Skeletal muscle satellite cell (primary cell): Measurements from ENCODE around the gene ZNRF3.

Experiments used
- H3K27me3 ChIP-seq: 2 replicates; pipeline ENCODE4 v1.7.0; 2013; ENCODE audit warnings: low read length; ENCODE audit not compliant: control insufficient read depth, insufficient read depth
- H3K36me3 ChIP-seq: 2 replicates; pipeline ENCODE4 v1.7.0; 2013; ENCODE audit warnings: mild to moderate bottlenecking, control low read depth, low read length; ENCODE audit not compliant: insufficient read depth
- H3K4me1 ChIP-seq: 2 replicates; pipeline ENCODE4 v1.7.0; 2013; ENCODE audit warnings: low read length; ENCODE audit not compliant: control insufficient read depth, insufficient read depth
- H3K4me2 ChIP-seq: 2 replicates; pipeline ENCODE4 v1.7.0; 2013; ENCODE audit warnings: mild to moderate bottlenecking, low read length
- H3K4me3 ChIP-seq: 2 replicates; pipeline ENCODE4 v1.7.0; 2013; ENCODE audit warnings: low read length
- H3K9ac ChIP-seq: 2 replicates; pipeline ENCODE4 v1.7.0; 2013; ENCODE audit warnings: mild to moderate bottlenecking, low read depth, low read length, moderate library complexity
- H3K9me3 ChIP-seq: replicated peaks from 2 replicates; pipeline ENCODE4 v1.7.0; 2013; ENCODE audit warnings: mild to moderate bottlenecking, control low read depth, low read length

ZNRF3 gene

DNA sequence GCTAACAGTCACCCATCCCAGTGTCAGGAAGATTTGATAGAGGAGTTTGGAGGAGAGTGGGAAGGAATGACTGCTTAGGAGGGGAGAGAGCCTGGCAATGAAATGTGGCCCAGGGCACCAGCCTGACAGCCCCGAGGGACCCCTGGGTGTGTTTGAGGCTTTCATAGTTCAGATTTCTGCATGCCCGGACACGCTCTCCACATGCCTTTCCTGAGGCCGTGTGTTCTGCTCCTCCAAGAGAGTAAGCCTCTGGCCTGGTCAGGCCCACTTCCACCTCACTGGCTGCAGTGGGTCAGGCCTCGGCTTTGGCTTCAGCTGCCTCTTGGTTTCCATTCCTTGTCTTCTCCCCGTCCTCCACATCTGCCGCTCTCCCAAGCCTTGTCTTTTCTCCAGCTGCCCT, 99.8 kb downstream of the ZNRF3 start:
- no peak overlapping the region for H3K4me3 ChIP-seq
- no peaks in the 10 kb centered on the region for H3K27me3 ChIP-seq
- H3K9ac ChIP-seq = no peak overlapping the region
- H3K4me2 ChIP-seq = no peak overlapping the region
- peaks cover 30% of the 10 kb centered on the region for H3K4me1 ChIP-seq
- peaks cover 4% of the 10 kb centered on the region for H3K36me3 ChIP-seq
- no peaks in the 10 kb centered on the region for H3K9me3 ChIP-seq

- no peak overlapping the region for H3K9ac ChIP-seq
- H3K4me1 ChIP-seq = peaks cover 23% of the 10 kb centered on the region
- H3K9me3 ChIP-seq = no peaks in the 10 kb centered on the region
- H3K4me2 ChIP-seq = no peak overlapping the region
- peaks cover 4% of the 10 kb centered on the region for H3K36me3 ChIP-seq
- no peak overlapping the region for H3K4me3 ChIP-seq
- H3K27me3 ChIP-seq = no peaks in the 10 kb centered on the region
These were observed 100.5 kb downstream of the ZNRF3 start for GRCh38 chr22:28983788-28984441.

- Histone ChIP-seq H3K27me3 (no peaks in the 10 kb centered on the region), H3K4me2 (no peak overlapping the region), H3K4me1 (peaks cover 21% of the 10 kb centered on the region), H3K9me3 (no peaks in the 10 kb centered on the region), H3K9ac (no peak overlapping the region), H3K36me3 (peaks cover 4% of the 10 kb centered on the region), H3K4me3 (no peak overlapping the region)
These were observed 101.2 kb downstream of the ZNRF3 start for GRCh38 chr22:28984482-28985158.

GRCh38 chr22:28985581-28986290, 102.4 kb downstream of the ZNRF3 start:
- no peaks in the 10 kb centered on the region for H3K9me3 ChIP-seq
- H3K4me1 ChIP-seq = peaks cover 21% of the 10 kb centered on the region

DNA sequence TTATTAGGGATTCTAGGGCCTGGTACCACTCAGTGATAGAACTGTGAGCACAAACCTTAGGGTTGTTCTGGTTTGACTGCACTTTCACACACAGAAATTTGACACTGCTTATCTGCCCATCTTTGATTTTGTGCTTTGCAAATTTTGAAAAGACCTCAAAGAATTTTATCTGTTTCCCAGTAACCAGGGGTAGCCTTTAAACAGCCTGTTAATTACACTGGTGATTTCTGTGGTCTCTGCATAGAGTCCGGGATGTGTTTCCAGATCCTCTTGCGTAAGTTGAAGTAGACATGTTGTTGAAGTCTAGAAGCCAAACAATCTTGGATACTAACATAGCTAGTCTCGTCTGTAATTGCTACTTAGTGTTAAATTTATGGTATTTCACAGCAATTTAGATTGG, 103.0 kb downstream of the ZNRF3 start:
- no peaks in the 10 kb centered on the region for H3K9me3 ChIP-seq
- no peak overlapping the region for H3K4me2 ChIP-seq
- no peaks in the 10 kb centered on the region for H3K27me3 ChIP-seq
- H3K4me3 ChIP-seq = no peak overlapping the region
- H3K4me1 ChIP-seq = peaks cover 21% of the 10 kb centered on the region
- H3K36me3 ChIP-seq = peaks cover 4% of the 10 kb centered on the region
- H3K9ac ChIP-seq = no peak overlapping the region

More at GRCh38 chr22:28985581-28986290, 102.4 kb downstream of the ZNRF3 start:
- no peak overlapping the region for H3K4me3 ChIP-seq
- H3K27me3 ChIP-seq = no peaks in the 10 kb centered on the region
- no peak overlapping the region for H3K4me2 ChIP-seq
- peaks cover 4% of the 10 kb centered on the region for H3K36me3 ChIP-seq
- no peak overlapping the region for H3K9ac ChIP-seq

DNA sequence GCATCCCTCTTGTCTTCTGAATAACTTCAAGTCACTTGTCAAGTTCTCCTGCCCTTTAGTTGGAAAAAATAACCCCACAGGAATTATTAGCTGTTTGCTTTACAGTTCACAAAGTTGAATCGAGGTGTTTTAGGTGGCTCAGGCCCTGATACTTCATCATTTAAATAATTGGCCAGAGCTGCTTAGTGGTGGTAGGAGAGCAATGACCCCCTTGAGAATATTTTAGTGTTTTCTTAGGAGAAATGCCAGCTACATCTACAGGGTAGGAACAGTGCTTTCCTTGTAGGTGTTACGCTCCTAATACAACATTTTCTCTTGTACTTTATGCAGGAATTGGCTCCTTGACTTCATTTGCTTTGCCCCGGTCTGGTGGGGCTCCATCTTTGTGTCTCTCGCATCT, 105.1 kb downstream of the ZNRF3 start:
- H3K9ac ChIP-seq = no peak overlapping the region
- H3K36me3 ChIP-seq = peaks cover 4% of the 10 kb centered on the region
- H3K4me2 ChIP-seq = no peak overlapping the region
- H3K4me3 ChIP-seq = no peak overlapping the region
- no peaks in the 10 kb centered on the region for H3K27me3 ChIP-seq
- H3K4me1 ChIP-seq = peaks cover 19% of the 10 kb centered on the region
- H3K9me3 ChIP-seq = no peaks in the 10 kb centered on the region

GRCh38 chr22:28989035-28989464, 105.7 kb downstream of the ZNRF3 start:
- peaks cover 13% of the 10 kb centered on the region for H3K4me1 ChIP-seq
- H3K9ac ChIP-seq = no peak overlapping the region
- no peaks in the 10 kb centered on the region for H3K9me3 ChIP-seq
- peaks cover 4% of the 10 kb centered on the region for H3K36me3 ChIP-seq
- no peaks in the 10 kb centered on the region for H3K27me3 ChIP-seq
- no peak overlapping the region for H3K4me2 ChIP-seq
- H3K4me3 ChIP-seq = no peak overlapping the region

GRCh38 chr22:28989484-28989883, 106.1 kb downstream of the ZNRF3 start:
- H3K9ac ChIP-seq = no peak overlapping the region
- no peak overlapping the region for H3K4me2 ChIP-seq

GRCh38 chr22:28989912-28990311, 106.5 kb downstream of the ZNRF3 start:
- Histone ChIP-seq H3K27me3 (no peaks in the 10 kb centered on the region), H3K9ac (no peak overlapping the region), H3K4me1 (peaks cover 4% of the 10 kb centered on the region), H3K4me2 (no peak overlapping the region), H3K36me3 (peaks cover 4% of the 10 kb centered on the region), H3K4me3 (no peak overlapping the region), H3K9me3 (no peaks in the 10 kb centered on the region)

More at GRCh38 chr22:28989484-28989883, 106.1 kb downstream of the ZNRF3 start:
- Histone ChIP-seq H3K4me3 (no peak overlapping the region), H3K9me3 (no peaks in the 10 kb centered on the region), H3K4me1 (peaks cover 8% of the 10 kb centered on the region), H3K27me3 (no peaks in the 10 kb centered on the region), H3K36me3 (peaks cover 4% of the 10 kb centered on the region)

- Histone ChIP-seq H3K27me3 (no peaks in the 10 kb centered on the region), H3K36me3 (no peaks in the 10 kb centered on the region), H3K9ac (no peak overlapping the region), H3K4me1 (peaks cover 3% of the 10 kb centered on the region), H3K4me2 (no peak overlapping the region), H3K9me3 (no peaks in the 10 kb centered on the region), H3K4me3 (no peak overlapping the region)
These were observed 109.4 kb downstream of the ZNRF3 start for GRCh38 chr22:28992565-28993356.

GRCh38 chr22:28994522-28994921, 111.2 kb downstream of the ZNRF3 start:
- Histone ChIP-seq H3K4me1 (peaks cover under 1% of the 10 kb centered on the region), H3K9ac (no peak overlapping the region), H3K4me3 (no peak overlapping the region), H3K36me3 (no peaks in the 10 kb centered on the region), H3K4me2 (no peak overlapping the region), H3K9me3 (no peaks in the 10 kb centered on the region), H3K27me3 (no peaks in the 10 kb centered on the region)
